HG03175 (cell line): ENCODE results near the gene MMP24.
"Not testable (repeated sequence)": the region's sequence is repeated elsewhere in the genome, so short reads cannot be mapped to it uniquely, and the experiment has no call there.

ENCODE experiments used
- ATAC-seq: cut with Tn5 transposase; IDR thresholded peaks from one replicate; pipeline ENCODE4 v1.9.1; 2021; ENCODE audit warnings: mild to moderate bottlenecking, moderate library complexity; ENCODE audit not compliant: unreplicated experiment

The MMP24 gene

GRCh38 chr20:35305682-35306556 lies 79.4 kb downstream of the MMP24 start:
- no peak for ATAC-seq

DNA sequence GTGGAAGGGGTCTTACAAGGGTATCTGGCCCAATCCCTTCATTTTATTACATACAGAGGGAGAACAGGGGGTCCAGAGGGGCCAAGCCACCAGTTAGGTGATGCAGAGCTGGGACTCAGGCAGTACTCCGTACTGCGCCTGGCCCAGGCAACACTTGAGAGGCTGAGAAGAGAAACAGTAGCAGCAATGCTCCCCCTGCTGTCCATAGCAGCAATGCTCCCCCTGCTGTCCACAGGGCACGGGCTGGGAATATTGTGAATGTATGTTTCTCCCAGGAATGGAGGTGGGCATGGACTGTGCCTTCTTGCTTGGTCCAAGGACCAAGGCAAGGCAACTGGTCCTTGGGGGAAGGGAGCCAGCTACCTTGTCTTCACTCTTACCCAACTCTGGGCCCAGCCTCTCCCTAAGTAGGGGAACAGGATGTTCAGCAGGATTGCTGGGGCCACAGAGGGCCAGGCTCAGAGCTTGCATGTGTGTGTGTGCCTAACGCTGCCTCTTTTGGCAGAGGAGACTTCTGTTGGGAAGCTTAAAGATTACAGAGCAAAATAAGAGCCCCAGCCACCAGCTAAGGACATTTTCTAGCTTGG lies 80.5 kb downstream of the MMP24 start:
- no peak for ATAC-seq

DNA sequence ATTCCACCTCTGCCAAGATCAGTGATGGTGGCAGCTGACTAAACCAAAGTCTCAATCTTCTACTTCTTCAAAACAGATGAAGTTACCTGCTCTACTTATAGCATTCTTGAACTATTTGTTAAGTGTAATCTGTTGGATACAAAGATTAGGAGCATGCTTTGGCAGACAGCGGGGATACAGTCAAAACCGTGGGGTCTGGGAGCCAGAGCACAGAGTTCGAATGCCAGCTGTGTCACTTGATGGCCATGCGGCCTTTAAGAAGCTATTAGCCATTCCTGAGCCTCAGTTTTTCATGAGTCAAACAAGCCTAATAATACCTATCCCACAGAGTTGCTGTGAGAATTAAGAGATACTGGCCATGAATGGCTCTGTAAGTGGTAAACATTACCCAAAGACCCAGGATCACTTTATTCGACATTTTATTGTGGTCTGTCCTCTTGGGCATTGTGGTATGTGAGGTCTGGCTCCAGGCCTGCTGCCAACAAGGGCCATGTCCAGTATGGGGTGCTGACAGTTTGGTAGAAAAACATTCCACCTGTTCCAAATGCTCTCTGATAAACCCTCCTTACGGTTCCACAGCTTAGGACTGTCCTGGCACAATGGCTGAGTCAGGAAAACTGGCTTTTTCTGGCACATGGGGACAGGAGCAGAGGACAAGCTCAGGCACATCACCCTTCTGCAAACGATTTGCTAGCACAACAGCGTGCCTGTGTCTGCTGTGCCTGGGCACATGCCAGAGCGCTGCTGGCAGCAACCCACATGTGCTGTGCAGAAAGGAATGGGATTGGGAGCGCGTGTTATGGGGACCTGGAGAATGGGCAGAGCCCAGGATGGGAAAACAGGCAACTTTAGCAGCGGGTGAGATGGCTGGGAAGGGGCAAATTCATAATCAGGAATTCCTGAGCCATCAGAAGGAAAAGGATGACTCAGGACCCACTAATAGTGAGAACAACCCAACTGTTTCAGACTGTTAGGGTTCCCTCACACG lies 81.5 kb downstream of the MMP24 start:
- no peak for ATAC-seq

GRCh38 chr20:35311409-35311808 lies 84.9 kb downstream of the MMP24 start:
- ATAC-seq = no peak

GRCh38 chr20:35311822-35312221 lies 85.3 kb downstream of the MMP24 start:
- ATAC-seq = no peak

DNA sequence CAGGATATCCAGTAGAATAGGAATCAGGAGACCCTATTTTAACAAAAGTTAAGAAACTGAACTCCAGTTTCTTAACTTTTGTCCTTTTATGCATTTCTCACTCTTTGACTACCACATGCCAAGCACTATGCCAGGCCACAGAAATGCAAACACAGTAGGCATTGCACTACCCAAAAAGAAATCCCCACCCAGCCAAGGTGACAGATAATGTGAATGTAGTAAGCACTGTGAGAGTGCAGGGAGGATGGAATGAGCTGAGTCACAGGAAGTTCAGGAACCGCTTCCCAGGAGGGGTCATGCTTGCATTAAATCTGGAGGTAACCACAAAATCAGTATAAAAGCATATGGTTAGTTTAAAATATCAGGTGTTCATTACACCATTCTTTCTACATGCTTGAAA lies 85.8 kb downstream of the MMP24 start:
- ATAC-seq = no peak

GRCh38 chr20:35314816-35315631 lies 88.5 kb downstream of the MMP24 start:
- ATAC-seq = no peak

- not testable (repeated sequence) for ATAC-seq
Measured at GRCh38 chr20:35315632-35316020, 89.1 kb downstream of the MMP24 start.

DNA sequence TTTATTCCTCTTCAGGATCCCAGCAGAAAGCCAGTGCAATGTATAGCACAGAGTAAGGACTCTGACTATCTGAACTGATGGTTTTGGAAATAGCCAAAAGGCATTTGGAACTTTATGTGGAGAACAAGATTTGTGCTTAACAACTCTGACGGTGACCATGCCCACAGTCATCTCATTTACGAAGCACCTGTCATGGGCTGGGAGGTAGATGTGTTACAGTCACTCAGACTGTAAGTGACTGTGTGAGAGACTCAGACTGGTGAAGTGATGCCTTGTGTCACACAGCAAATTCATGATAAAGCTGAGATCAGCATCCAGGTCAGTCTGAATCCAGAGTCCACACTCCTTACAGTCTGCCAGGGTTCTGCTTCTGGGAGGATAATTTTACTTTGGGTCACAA lies 89.6 kb downstream of the MMP24 start:
- no peak for ATAC-seq

GRCh38 chr20:35317416-35318210 lies 91.1 kb downstream of the MMP24 start:
- ATAC-seq = no peak

- no peak for ATAC-seq
Measured at GRCh38 chr20:35318502-35319157, 92.1 kb downstream of the MMP24 start.

DNA sequence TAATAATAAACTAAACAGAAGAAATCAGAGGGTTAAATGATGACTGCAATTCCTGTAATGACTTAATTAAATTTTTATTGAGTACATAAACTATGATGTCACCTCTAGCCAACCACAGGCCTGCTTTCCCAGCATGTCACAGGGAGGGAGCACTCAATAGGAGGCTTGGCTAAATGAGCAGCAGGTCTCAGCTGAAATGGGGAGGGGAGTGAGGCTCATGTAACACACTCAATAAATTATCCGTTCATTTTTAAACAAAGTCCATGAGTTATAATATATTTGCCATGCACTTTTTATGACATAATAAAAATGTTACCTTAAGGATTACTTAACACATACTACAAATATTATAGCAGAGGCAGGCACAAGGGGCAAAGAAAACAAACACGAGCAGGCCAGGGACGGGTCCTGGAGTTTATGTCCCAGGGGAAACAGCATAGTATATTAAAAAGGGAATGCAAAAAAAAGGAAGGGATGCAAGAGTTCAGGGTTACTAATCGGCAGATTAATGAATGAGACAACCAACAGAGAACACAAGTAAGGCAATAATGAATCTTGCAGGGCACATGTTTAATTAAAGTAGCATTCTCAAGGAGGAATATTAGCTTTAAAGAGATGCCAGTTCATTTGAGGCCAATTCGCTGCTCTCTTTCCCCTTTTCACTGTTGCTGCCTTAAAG lies 92.8 kb downstream of the MMP24 start:
- no peak for ATAC-seq

GRCh38 chr20:35319871-35320197 lies 93.3 kb downstream of the MMP24 start:
- ATAC-seq = no peak

DNA sequence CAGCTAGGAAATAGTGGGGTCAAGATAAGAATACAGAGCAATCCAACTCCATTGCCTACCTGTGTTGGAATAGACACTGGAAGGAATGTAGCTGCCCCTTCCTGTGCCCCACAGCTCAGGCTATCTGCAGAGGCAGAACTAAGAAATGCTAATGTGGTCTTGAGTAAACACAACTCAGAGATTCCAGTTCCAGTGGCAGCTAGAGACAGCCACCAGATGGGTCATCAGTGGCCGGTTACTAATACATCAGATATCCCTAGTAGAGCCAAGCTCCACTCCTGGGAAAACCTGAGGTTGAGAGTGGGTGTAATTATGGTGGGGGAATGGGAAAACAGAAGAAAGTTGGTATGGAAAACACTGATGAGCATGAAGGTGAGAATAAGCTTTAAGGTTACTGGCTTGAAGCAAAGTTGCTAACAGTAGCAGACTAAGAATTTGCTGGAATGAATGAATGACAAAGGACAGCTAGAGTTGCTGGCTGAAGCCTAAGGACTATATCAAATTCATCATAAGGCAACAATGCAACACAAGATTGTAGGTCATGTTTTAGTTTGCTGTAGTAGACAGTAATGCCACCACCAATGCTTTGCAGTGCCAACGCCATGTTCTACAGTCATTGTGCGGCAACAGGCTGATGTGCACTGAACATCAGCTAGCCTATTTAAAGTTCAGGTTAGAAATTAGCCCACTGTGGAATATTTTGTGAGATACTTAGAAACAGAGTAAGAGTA lies 94.1 kb downstream of the MMP24 start:
- no peak for ATAC-seq

- ATAC-seq = no peak
Measured at GRCh38 chr20:35325401-35325800, 98.9 kb downstream of the MMP24 start.

DNA sequence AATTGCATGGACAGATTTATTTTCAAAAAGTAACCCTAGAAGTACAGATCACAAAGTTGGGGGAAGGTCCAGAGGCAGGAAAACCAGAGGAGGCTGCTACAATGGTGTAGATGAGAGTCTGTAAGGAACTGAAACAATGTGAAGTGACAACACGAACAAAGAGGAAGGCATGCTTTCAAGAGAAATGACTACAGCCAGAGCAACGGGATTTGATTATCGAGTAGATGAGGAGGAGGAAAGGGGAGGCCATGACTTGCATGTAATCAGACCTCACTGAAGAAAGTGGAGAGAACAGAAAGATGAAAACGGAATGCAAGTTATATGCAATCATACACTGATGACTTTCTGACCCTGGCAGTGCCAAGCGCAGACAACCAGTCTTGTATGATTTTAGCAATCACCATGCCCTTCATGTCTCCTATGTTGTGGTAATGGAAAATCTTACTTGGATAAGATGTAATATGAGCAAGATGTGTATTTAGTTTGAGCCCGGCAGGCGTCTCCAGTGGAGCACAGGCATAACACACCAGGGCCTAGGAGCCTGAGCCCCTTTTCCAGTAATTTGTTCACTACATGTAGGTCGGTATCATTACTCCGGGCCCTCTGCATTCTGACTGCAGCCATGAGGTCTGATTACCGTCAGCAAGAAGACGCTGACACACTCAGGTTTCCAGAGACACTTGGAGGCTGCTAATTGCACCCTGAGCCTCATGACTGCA lies 99.7 kb downstream of the MMP24 start:
- no peak for ATAC-seq
